Immature natural killer cell (primary cell): ENCODE results near the gene MAGI1. TPM values are rescaled to one million over a fixed set of nuclear protein-coding genes. Genes with fewer than 3 reads are reported as not detected.

Source experiments
- DNase-seq, 3 donors: peaks; one replicate each; pipeline ENCODE4 v3.0.0; 2022; ENCODE audit warnings: mixed read lengths in 1 of 3
- H3K27ac Mint-ChIP-seq, 6 donors: one replicate each; pipeline ENCODE4 v1.8.0; 2020; ENCODE audit warnings: mixed read lengths in 6 of 6, mild to moderate bottlenecking in 5 of 6, inconsistent platforms in 4 of 6, moderate library complexity in 3 of 6
- H3K27me3 Mint-ChIP-seq, 3 donors: one replicate each; pipeline ENCODE4 v1.8.0; 2020 to 2021; ENCODE audit warnings: low read depth in 3 of 3, mild to moderate bottlenecking in 3 of 3, mixed read lengths in 3 of 3, moderate library complexity in 3 of 3, inconsistent platforms in 1 of 3
- H3K36me3 Mint-ChIP-seq, 3 donors: one replicate each; pipeline ENCODE4 v1.8.0; 2020; ENCODE audit warnings: mixed read lengths in 3 of 3, inconsistent platforms in 2 of 3, mild to moderate bottlenecking in 2 of 3
- H3K4me1 Mint-ChIP-seq, 2 donors: one replicate each; pipeline ENCODE4 v1.8.0; 2020; ENCODE audit warnings: inconsistent platforms in 2 of 2, mild to moderate bottlenecking in 2 of 2, mixed read lengths in 2 of 2, moderate library complexity in 1 of 2
- H3K4me3 Mint-ChIP-seq, 5 donors: one replicate each; pipeline ENCODE4 v1.8.0; 2020; ENCODE audit warnings: mild to moderate bottlenecking in 5 of 5, mixed read lengths in 5 of 5, inconsistent platforms in 3 of 5, moderate library complexity in 3 of 5
- H3K9me3 Mint-ChIP-seq, 6 donors: one replicate each; pipeline ENCODE4 v1.8.0; 2020; ENCODE audit warnings: mild to moderate bottlenecking in 6 of 6, mixed read lengths in 6 of 6, inconsistent platforms in 4 of 6, moderate library complexity in 3 of 6
- polyA plus RNA-seq, 3 donors: library from polyadenylated mRNA; unstranded; fragments of 300-500 nt; fragmentation: Illumina TruSeq; gene quantifications; one replicate each; pipeline ENCODE4 v1.2.3, GENCODE V29; 2021

MAGI1 gene
- polyA plus RNA-seq, 3 donors from 2014 or later = not detected

GRCh38 chr3:65706776-65707568, 331.7 kb downstream of the MAGI1 start:
- Mint-ChIP-seq H3K36me3 (no peaks in the 10 kb centered on the region), H3K27me3 (peaks cover 0 to 2% (median 2%) of the 10 kb centered on the region in 3 donors), H3K9me3 (peaks cover 2 to 6% (median 4%) of the 10 kb centered on the region in 6 donors), H3K27ac (no peak overlapping the region), H3K4me3 (no peak overlapping the region), H3K4me1 (no peaks in the 10 kb centered on the region)
- no peak for DNase-seq

GRCh38 chr3:65706301-65706700, 332.4 kb downstream of the MAGI1 start:
- Mint-ChIP-seq H3K27ac (no peak overlapping the region), H3K27me3 (peaks cover 0 to 2% (median 0%) of the 10 kb centered on the region in 3 donors), H3K4me3 (no peak overlapping the region)

GRCh38 chr3:65703820-65704219, 334.9 kb downstream of the MAGI1 start:
- H3K4me1 Mint-ChIP-seq = no peaks in the 10 kb centered on the region
- DNase-seq = no peak
- peaks cover 0 to 2% (median 0%) of the 10 kb centered on the region in 3 donors for H3K27me3 Mint-ChIP-seq
- no peak overlapping the region for H3K4me3 Mint-ChIP-seq
- H3K36me3 Mint-ChIP-seq = no peaks in the 10 kb centered on the region
- peaks cover 0 to 4% (median 2%) of the 10 kb centered on the region in 6 donors for H3K9me3 Mint-ChIP-seq
- no peak overlapping the region for H3K27ac Mint-ChIP-seq

More at GRCh38 chr3:65706301-65706700, 332.4 kb downstream of the MAGI1 start:
- Mint-ChIP-seq H3K9me3 (peaks cover 0 to 4% (median 2%) of the 10 kb centered on the region in 6 donors), H3K36me3 (no peaks in the 10 kb centered on the region), H3K4me1 (no peaks in the 10 kb centered on the region)
- no peak for DNase-seq

- Mint-ChIP-seq H3K9me3 (peaks cover 0 to 4% (median 2%) of the 10 kb centered on the region in 6 donors), H3K27me3 (peaks cover 0 to 2% (median 0%) of the 10 kb centered on the region in 3 donors), H3K4me3 (no peak overlapping the region), H3K36me3 (no peaks in the 10 kb centered on the region), H3K27ac (no peak overlapping the region), H3K4me1 (no peaks in the 10 kb centered on the region)
- no peak for DNase-seq
Measured at GRCh38 chr3:65703026-65703425, 335.7 kb downstream of the MAGI1 start.

- no peak for DNase-seq
- Mint-ChIP-seq H3K27me3 (peaks cover 0 to 2% (median 0%) of the 10 kb centered on the region in 3 donors), H3K9me3 (peaks cover 0 to 4% (median 2%) of the 10 kb centered on the region in 6 donors), H3K36me3 (no peaks in the 10 kb centered on the region), H3K4me3 (no peak overlapping the region), H3K27ac (no peak overlapping the region), H3K4me1 (no peaks in the 10 kb centered on the region)
Measured at GRCh38 chr3:65702202-65702601, 336.5 kb downstream of the MAGI1 start.

- Mint-ChIP-seq H3K9me3 (peaks cover 0 to 4% (median 2%) of the 10 kb centered on the region in 6 donors), H3K4me3 (no peak overlapping the region), H3K36me3 (no peaks in the 10 kb centered on the region), H3K27me3 (peaks cover 0 to 2% (median 0%) of the 10 kb centered on the region in 3 donors), H3K27ac (no peak overlapping the region), H3K4me1 (no peaks in the 10 kb centered on the region)
- no peak for DNase-seq
Measured at GRCh38 chr3:65701516-65701915, 337.2 kb downstream of the MAGI1 start.

GRCh38 chr3:65689436-65689835, 349.3 kb downstream of the MAGI1 start:
- H3K36me3 Mint-ChIP-seq = no peaks in the 10 kb centered on the region
- peaks cover 0 to 8% (median 0%) of the 10 kb centered on the region in 6 donors for H3K9me3 Mint-ChIP-seq
- no peak overlapping the region for H3K4me3 Mint-ChIP-seq
- no peak overlapping the region for H3K27ac Mint-ChIP-seq
- H3K27me3 Mint-ChIP-seq = peaks cover 0 to 1% (median 0%) of the 10 kb centered on the region in 3 donors
- H3K4me1 Mint-ChIP-seq = no peaks in the 10 kb centered on the region
- DNase-seq = no peak

GRCh38 chr3:65687741-65688140, 351.0 kb downstream of the MAGI1 start:
- Mint-ChIP-seq H3K9me3 (peaks cover 0 to 8% (median 0%) of the 10 kb centered on the region in 6 donors), H3K4me1 (no peaks in the 10 kb centered on the region), H3K27ac (no peak overlapping the region), H3K27me3 (peaks cover 0 to 1% (median 0%) of the 10 kb centered on the region in 3 donors), H3K36me3 (no peaks in the 10 kb centered on the region), H3K4me3 (no peak overlapping the region)
- DNase-seq = no peak

GRCh38 chr3:65685621-65686235, 353.0 kb downstream of the MAGI1 start:
- Mint-ChIP-seq H3K27ac (no peak overlapping the region), H3K36me3 (no peaks in the 10 kb centered on the region), H3K27me3 (peaks cover 0 to 1% (median 0%) of the 10 kb centered on the region in 3 donors), H3K4me3 (no peak overlapping the region), H3K4me1 (no peaks in the 10 kb centered on the region), H3K9me3 (peaks cover 0 to 5% (median 2%) of the 10 kb centered on the region in 6 donors)
- DNase-seq = no peak

- no peak for DNase-seq
- Mint-ChIP-seq H3K4me3 (no peak overlapping the region), H3K4me1 (no peaks in the 10 kb centered on the region), H3K27me3 (no peaks in the 10 kb centered on the region), H3K9me3 (peaks cover 0 to 5% (median under 1%) of the 10 kb centered on the region in 6 donors), H3K36me3 (no peaks in the 10 kb centered on the region), H3K27ac (no peak overlapping the region)
Measured at GRCh38 chr3:65678516-65678915, 360.2 kb downstream of the MAGI1 start.

- H3K27ac Mint-ChIP-seq = no peak overlapping the region
- H3K27me3 Mint-ChIP-seq = no peaks in the 10 kb centered on the region
- H3K9me3 Mint-ChIP-seq = peaks cover 0 to 4% (median 0%) of the 10 kb centered on the region in 6 donors
- no peak overlapping the region for H3K4me3 Mint-ChIP-seq
- no peaks in the 10 kb centered on the region for H3K36me3 Mint-ChIP-seq
- no peaks in the 10 kb centered on the region for H3K4me1 Mint-ChIP-seq
- DNase-seq = no peak
Measured at GRCh38 chr3:65677486-65678010, 361.2 kb downstream of the MAGI1 start.

- Mint-ChIP-seq H3K27ac (no peak overlapping the region), H3K4me3 (no peak overlapping the region), H3K27me3 (no peaks in the 10 kb centered on the region), H3K9me3 (peaks cover 0 to 1% (median 0%) of the 10 kb centered on the region in 6 donors), H3K4me1 (no peaks in the 10 kb centered on the region), H3K36me3 (no peaks in the 10 kb centered on the region)
- DNase-seq = no peak
Measured at GRCh38 chr3:65676580-65676979, 362.1 kb downstream of the MAGI1 start.

GRCh38 chr3:65675011-65675410, 363.7 kb downstream of the MAGI1 start:
- Mint-ChIP-seq H3K4me3 (no peak overlapping the region), H3K4me1 (no peaks in the 10 kb centered on the region), H3K9me3 (no peaks in the 10 kb centered on the region), H3K36me3 (no peaks in the 10 kb centered on the region), H3K27ac (no peak overlapping the region), H3K27me3 (no peaks in the 10 kb centered on the region)
- no peak for DNase-seq

GRCh38 chr3:65674226-65674625, 364.5 kb downstream of the MAGI1 start:
- Mint-ChIP-seq H3K4me1 (no peaks in the 10 kb centered on the region), H3K36me3 (no peaks in the 10 kb centered on the region), H3K9me3 (no peaks in the 10 kb centered on the region), H3K27me3 (no peaks in the 10 kb centered on the region), H3K4me3 (no peak overlapping the region), H3K27ac (no peak overlapping the region)
- no peak for DNase-seq
